HL-60 (cell line): ENCODE results near the gene CASTOR2.
"Not testable (repeated sequence)": the region's sequence is repeated elsewhere in the genome, so short reads cannot be mapped to it uniquely, and the experiment has no call there.

Source experiments
- DNase-seq, 2 experiments: peaks; one replicate each; pipeline ENCODE4 v3.0.0-alpha.2; 2010 to 2020; ENCODE audit warnings: low read depth in 1 of 2, low spot score in 1 of 2
- H3K27ac ChIP-seq: fragments of 250-450 bp; sonication (Bioruptor Pico); replicated peaks from 2 replicates; pipeline ENCODE4 v1.5.1; 2020; ENCODE audit warnings: mild to moderate bottlenecking, moderate library complexity
- H3K27me3 ChIP-seq: fragments of 250-450 bp; sonication (Bioruptor Pico); 2 replicates; pipeline ENCODE4 v1.5.1; 2021; ENCODE audit warnings: mild to moderate bottlenecking, moderate library complexity; ENCODE audit not compliant: insufficient read depth, poor library complexity, severe bottlenecking
- H3K4me3 ChIP-seq: replicated peaks from 2 replicates; pipeline ENCODE4 v1.5.1; 2011; ENCODE audit warnings: mild to moderate bottlenecking, control low read depth, low read length; ENCODE audit not compliant: insufficient read depth
- CTCF ChIP-seq: IDR thresholded peaks from one replicate; pipeline ENCODE4 v1.5.1; 2011; ENCODE audit warnings: low read length, control low read depth, inconsistent platforms; ENCODE audit not compliant: insufficient read depth
- GABPA ChIP-seq: IDR thresholded peaks from 2 replicates; pipeline ENCODE4 v1.6.1; 2012; ENCODE audit warnings: low read depth
- POLR2AphosphoS5 ChIP-seq: IDR thresholded peaks from 2 replicates; pipeline ENCODE4 v1.6.1; 2012; ENCODE audit warnings: low read depth
- SPI1 ChIP-seq: IDR thresholded peaks from 2 replicates; pipeline ENCODE4 v1.6.1; 2012; ENCODE audit warnings: low read depth, mild to moderate bottlenecking, borderline replicate concordance
- TF ChIP-seq, protein P1 (sequence below): IDR thresholded peaks from 2 replicates; pipeline ENCODE4 v1.6.1; 2012; ENCODE audit warnings: low read depth; ENCODE audit not compliant: insufficient replicate concordance

The CASTOR2 gene

GRCh38 chr7:74966909-74967308 is 2.4 kb downstream of the CASTOR2 start:
- H3K4me3 ChIP-seq, H3K27ac ChIP-seq, DNase-seq, H3K27me3 ChIP-seq: not testable (repeated sequence)

- H3K4me3 ChIP-seq, DNase-seq, H3K27me3 ChIP-seq, H3K27ac ChIP-seq: not testable (repeated sequence)
Measured at GRCh38 chr7:74971431-74971830, 6.9 kb downstream of the CASTOR2 start.

DNA sequence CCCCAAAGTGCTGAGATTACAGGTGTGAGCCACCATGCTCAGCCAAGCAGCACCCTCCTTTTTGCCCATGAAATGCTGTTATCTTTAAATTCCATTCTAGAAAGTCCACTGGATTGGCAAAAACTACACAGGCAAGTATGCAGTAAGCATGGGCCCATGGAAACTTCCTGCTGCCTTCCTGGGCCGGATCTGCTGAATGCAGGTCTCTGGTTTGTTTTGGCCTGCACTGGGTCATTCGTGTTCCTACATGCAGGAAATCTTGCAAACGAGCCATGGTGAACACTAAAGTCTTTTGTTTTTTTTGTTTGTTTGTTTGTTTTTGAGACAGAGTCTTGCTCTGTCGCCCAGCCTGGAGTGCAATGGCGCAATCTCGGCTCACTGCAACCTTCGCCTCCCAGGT is 7.9 kb downstream of the CASTOR2 start:
- DNase-seq, H3K27me3 ChIP-seq, H3K27ac ChIP-seq, H3K4me3 ChIP-seq: not testable (repeated sequence)

- not testable (repeated sequence) for H3K4me3 ChIP-seq, H3K27ac ChIP-seq, H3K27me3 ChIP-seq, DNase-seq
Measured at GRCh38 chr7:74975959-74976358, 11.5 kb downstream of the CASTOR2 start.

DNA sequence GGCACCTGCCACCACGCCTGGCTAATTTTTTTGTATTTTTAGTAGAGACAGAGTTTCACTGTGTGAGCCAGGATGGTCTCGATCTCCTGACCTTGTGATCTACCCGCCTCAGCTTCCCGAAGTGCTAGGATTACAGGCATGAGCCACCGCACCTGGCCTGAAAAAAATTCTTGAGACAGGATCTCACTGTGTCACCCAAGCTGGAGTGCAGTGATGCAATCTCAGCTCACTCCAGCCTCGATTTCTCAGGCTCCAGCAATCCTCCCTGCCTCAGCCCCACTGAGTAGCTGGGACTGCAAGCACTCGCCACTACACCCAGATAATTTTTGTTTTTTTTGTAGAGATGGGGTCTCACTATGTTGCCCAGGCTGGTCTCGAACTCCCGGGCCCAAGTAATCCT is 13.0 kb downstream of the CASTOR2 start:
- H3K27ac ChIP-seq, DNase-seq, H3K27me3 ChIP-seq, H3K4me3 ChIP-seq: not testable (repeated sequence)

DNA sequence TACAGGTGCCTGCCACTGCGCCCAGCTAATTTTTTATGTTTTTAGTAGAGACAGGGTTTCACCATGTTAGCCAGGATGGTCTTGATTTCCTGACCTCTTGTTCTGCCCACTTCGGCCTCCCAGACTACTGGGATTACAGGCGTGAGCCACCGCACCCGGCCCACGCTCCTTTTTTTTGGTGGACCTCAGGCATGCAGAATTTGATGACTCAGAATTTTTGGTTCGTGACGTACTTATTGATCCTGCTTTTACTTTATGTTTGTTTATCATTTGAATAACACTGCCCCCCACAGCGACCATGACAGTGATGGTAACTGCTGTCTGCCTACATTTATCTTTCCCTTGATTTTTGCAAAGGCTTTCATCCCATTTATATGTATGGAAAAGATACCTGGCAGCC is 23.9 kb downstream of the CASTOR2 start:
- not testable (repeated sequence) for H3K27me3 ChIP-seq, H3K4me3 ChIP-seq, DNase-seq, H3K27ac ChIP-seq

DNA sequence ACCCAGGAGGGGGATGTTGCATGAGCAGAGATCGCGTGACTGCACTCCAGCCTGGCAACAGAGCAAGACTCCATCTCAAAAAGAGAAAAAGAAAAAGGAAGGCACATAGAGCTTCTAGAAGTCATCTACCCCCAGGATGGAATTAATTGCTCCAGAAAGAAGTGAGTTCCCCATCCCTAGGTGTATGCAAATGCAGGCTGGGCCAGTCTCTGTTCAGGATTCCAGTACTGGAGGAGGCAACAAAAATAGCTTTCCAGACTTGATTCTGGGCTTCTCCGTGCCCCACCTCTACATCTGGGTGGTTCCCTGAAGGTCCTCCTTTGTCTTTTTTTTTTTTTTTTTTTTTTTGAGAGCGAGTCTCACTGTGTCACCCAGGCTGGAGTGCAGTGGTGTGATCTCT is 28.6 kb downstream of the CASTOR2 start:
- no peak for DNase-seq
- Histone ChIP-seq H3K27ac (no peak overlapping the region), H3K27me3 (no peaks in the 10 kb centered on the region), H3K4me3 (no peak overlapping the region)
- TF ChIP-seq POLR2AphosphoS5, result no peak
- no peak for TF ChIP-seq CTCF
- TF ChIP-seq, protein P1, sequence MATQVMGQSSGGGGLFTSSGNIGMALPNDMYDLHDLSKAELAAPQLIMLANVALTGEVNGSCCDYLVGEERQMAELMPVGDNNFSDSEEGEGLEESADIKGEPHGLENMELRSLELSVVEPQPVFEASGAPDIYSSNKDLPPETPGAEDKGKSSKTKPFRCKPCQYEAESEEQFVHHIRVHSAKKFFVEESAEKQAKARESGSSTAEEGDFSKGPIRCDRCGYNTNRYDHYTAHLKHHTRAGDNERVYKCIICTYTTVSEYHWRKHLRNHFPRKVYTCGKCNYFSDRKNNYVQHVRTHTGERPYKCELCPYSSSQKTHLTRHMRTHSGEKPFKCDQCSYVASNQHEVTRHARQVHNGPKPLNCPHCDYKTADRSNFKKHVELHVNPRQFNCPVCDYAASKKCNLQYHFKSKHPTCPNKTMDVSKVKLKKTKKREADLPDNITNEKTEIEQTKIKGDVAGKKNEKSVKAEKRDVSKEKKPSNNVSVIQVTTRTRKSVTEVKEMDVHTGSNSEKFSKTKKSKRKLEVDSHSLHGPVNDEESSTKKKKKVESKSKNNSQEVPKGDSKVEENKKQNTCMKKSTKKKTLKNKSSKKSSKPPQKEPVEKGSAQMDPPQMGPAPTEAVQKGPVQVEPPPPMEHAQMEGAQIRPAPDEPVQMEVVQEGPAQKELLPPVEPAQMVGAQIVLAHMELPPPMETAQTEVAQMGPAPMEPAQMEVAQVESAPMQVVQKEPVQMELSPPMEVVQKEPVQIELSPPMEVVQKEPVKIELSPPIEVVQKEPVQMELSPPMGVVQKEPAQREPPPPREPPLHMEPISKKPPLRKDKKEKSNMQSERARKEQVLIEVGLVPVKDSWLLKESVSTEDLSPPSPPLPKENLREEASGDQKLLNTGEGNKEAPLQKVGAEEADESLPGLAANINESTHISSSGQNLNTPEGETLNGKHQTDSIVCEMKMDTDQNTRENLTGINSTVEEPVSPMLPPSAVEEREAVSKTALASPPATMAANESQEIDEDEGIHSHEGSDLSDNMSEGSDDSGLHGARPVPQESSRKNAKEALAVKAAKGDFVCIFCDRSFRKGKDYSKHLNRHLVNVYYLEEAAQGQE, result no peak
- TF ChIP-seq GABPA, result no peak
- no peak for TF ChIP-seq SPI1

- not testable (repeated sequence) for DNase-seq, H3K27ac ChIP-seq, H3K27me3 ChIP-seq, H3K4me3 ChIP-seq
Measured at GRCh38 chr7:74994869-74995543, 30.5 kb downstream of the CASTOR2 start.

DNA sequence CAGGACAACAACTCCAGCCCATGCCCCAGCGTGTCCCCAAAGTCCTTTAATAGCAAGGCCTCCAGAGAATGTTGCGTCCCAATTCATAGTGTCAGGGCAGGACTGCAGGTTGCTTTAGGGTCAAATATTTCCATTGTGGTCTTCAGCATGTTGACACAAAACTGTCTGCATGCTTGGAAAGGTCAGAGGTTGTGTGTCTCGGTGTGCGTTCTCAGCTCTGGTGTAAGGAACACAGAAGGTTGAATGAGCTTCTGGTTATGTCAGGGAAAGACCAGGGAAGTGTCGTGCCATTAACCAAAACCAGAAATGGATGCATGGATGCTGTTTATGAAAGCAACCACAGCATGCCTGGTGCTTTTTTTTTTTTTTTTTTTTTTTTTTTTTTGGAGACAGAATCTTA is 31.9 kb downstream of the CASTOR2 start:
- not testable (repeated sequence) for H3K27ac ChIP-seq, H3K27me3 ChIP-seq, DNase-seq, H3K4me3 ChIP-seq

DNA sequence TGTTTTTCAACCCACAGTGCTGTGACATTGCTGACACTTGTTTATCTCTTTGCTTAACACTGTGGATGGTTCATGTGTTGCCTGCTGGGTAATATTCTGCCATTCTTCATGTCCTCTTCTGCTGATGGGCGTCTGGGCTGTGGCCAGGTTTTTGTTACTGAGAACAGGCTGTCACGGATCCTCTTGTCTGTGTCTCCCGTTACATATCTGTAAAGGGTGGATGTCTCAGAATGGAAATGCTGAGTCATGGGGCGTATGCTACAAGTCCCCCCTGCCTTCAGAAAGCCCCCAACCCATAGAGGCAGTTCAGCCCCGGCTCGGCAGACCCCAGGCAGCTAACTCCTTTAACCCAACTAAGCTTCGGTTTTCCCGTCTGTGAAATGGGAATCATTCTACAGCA is 33.3 kb downstream of the CASTOR2 start:
- H3K27me3 ChIP-seq, H3K27ac ChIP-seq, DNase-seq, H3K4me3 ChIP-seq: not testable (repeated sequence)

DNA sequence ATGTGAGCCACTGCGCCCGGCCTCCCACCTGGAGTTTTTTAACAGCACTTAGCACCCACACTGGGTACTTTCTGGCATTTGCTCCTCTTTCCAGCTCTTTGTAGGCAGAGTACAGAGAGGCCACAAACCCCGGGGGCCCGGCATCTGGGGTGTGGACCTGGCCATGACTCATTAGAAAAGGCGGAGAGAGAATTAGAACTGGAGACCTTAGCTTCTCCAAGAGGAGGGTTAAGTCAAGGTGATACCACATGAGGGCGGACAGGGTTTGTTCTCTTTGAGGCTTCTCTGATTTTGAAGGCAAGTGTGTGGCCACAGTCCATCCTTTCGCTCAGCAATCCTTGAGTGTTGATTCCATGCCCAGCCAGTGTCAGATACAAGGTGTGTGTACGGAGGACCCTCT is 36.9 kb downstream of the CASTOR2 start:
- H3K4me3 ChIP-seq, H3K27ac ChIP-seq, H3K27me3 ChIP-seq, DNase-seq: not testable (repeated sequence)
